HCT116 (cell line): Measurements from ENCODE around the gene DOLPP1. TPM values are rescaled to one million over a fixed set of nuclear protein-coding genes. Genes with fewer than 3 reads are reported as not detected.

ENCODE experiments used
- ATAC-seq: fragments of 200-7000 bp; cut with Tn5 transposase; 2 replicates; pipeline ENCODE4 v1.9.1; 2020; ENCODE audit warnings: mild to moderate bottlenecking, moderate library complexity
- BruUV-seq: library from RNA; stranded (reverse); fragments of 400-500 nt; replicated peaks from 2 replicates; lab custom pipeline; 2021; lab: Mats Ljungman, UMichigan
- CTCF ChIA-PET: fragments of 300-600 bp; sonication (Branson Sonifier 250); formaldehyde crosslinking; loops from one replicate; lab custom pipeline; 2021; ENCODE audit warnings: antibody characterized with exemption; lab: Charles Lee
- POLR2A ChIA-PET: fragments of 300-600, 350-600 bp; sonication (Branson Sonifier 250); formaldehyde crosslinking; loops from one replicate; lab custom pipeline; 2021; ENCODE audit warnings: antibody characterized with exemption; lab: Charles Lee
- RAD21 ChIA-PET, 2 experiments: fragments of 300-600 bp; sonication (Branson Sonifier 250); formaldehyde crosslinking; loops; one replicate each; lab custom pipeline; 2023; ENCODE audit warnings: low total read pairs in 2 of 2; ENCODE audit not compliant: uncharacterized antibody in 2 of 2, unreplicated experiment in 2 of 2, low non-redundant PET in 1 of 2; lab: Charles Lee
- DNase-seq: peaks from one replicate; pipeline ENCODE4 v3.0.0-alpha.2; 2010; ENCODE audit warnings: low read depth, low spot score
- H2AFZ ChIP-seq: fragments of 200-600 bp; shearing (Covaris generic), sonication (generic); 2 replicates; pipeline ENCODE4 v1.6.1; 2017; ENCODE audit warnings: low read depth, mixed run types, mixed read lengths, antibody characterized with exemption, low read length; ENCODE audit not compliant: poor library complexity, severe bottlenecking
- H3K27ac ChIP-seq: 2 replicates; pipeline ENCODE4 v1.5.1; 2012; ENCODE audit warnings: low read depth, low read length
- H3K27me3 ChIP-seq: fragments of 200-600 bp; sonication (generic); 2 replicates; pipeline ENCODE4 v1.6.1; 2016; ENCODE audit warnings: mixed run types, low read length, mixed read lengths; ENCODE audit not compliant: insufficient read depth
- H3K36me3 ChIP-seq, 2 experiments: fragments of 200-500 bp in 1 of 2; fragments of 200-600 bp in 1 of 2; sonication (Bioruptor generic) in 1 of 2; sonication (generic) in 1 of 2; 2 replicates each; pipeline versions ENCODE4 v1.5.1 to v1.6.1; 2014 to 2016; ENCODE audit warnings: low read length in 2 of 2, inconsistent platforms in 1 of 2, mixed read lengths in 1 of 2, mixed run types in 1 of 2; ENCODE audit not compliant: insufficient read depth in 2 of 2, control insufficient read depth in 1 of 2
- H3K4me1 ChIP-seq, 2 experiments: fragments of 200-600 bp in 1 of 2; sonication (generic) in 1 of 2; 2 replicates each; pipeline versions ENCODE4 v1.5.1 to v1.6.1; 2012 to 2017; ENCODE audit warnings: low read length in 2 of 2, inconsistent platforms in 1 of 2, mild to moderate bottlenecking in 1 of 2, mixed read lengths in 1 of 2, mixed run types in 1 of 2, moderate library complexity in 1 of 2; ENCODE audit not compliant: insufficient read depth in 2 of 2, control insufficient read depth in 1 of 2
- H3K4me2 ChIP-seq: fragments of 200-600 bp; sonication (generic); 2 replicates; pipeline ENCODE4 v1.6.1; 2017; ENCODE audit warnings: mixed run types, low read length, mixed read lengths
- H3K4me3 ChIP-seq, 2 experiments: fragments of 200-600 bp in 1 of 2; sonication (generic) in 1 of 2; replicated peaks in 1 of 2; 2 replicates each; pipeline ENCODE4 v1.5.1; 2011 to 2016; ENCODE audit warnings: low read length in 2 of 2, control low read depth in 1 of 2, low read depth in 1 of 2, mild to moderate bottlenecking in 1 of 2, mixed read lengths in 1 of 2, mixed run types in 1 of 2
- H3K79me2 ChIP-seq: fragments of 200-600 bp; sonication (generic); 2 replicates; pipeline ENCODE4 v1.6.1; 2017; ENCODE audit warnings: mild to moderate bottlenecking, mixed run types, low read length, moderate library complexity, mixed read lengths; ENCODE audit not compliant: insufficient read depth
- H3K9ac ChIP-seq: fragments of 200-600 bp; sonication (generic); 2 replicates; pipeline ENCODE4 v1.6.1; 2016; ENCODE audit warnings: low read length, mixed read lengths
- H3K9me2 ChIP-seq: fragments of 200-600 bp; sonication (generic), shearing (Covaris generic); 2 replicates; pipeline ENCODE4 v1.6.1; 2017; ENCODE audit warnings: mixed run types, mild to moderate bottlenecking, moderate library complexity; ENCODE audit not compliant: insufficient read depth
- H3K9me3 ChIP-seq, 2 experiments: fragments of 200-500 bp in 1 of 2; fragments of 200-600 bp in 1 of 2; sonication (Bioruptor generic) in 1 of 2; sonication (generic) in 1 of 2; 2 replicates each; pipeline ENCODE4 v1.6.1; 2014 to 2017; ENCODE audit warnings: low read length in 2 of 2, mixed read lengths in 2 of 2, inconsistent platforms in 1 of 2, low read depth in 1 of 2, mild to moderate bottlenecking in 1 of 2, mixed run types in 1 of 2, moderate library complexity in 1 of 2; ENCODE audit not compliant: control insufficient read depth in 1 of 2, insufficient read depth in 1 of 2
- H4K20me1 ChIP-seq: fragments of 200-600 bp; sonication (generic), shearing (Covaris generic); 2 replicates; pipeline ENCODE4 v1.6.1; 2017; ENCODE audit warnings: mixed run types, mild to moderate bottlenecking, moderate library complexity; ENCODE audit not compliant: insufficient read depth
- CBX3 ChIP-seq: IDR thresholded peaks from 2 replicates; pipeline ENCODE4 v1.6.1; 2012; ENCODE audit warnings: low read depth
- CEBPB ChIP-seq: IDR thresholded peaks from 2 replicates; pipeline ENCODE4 v1.6.1; 2012; ENCODE audit warnings: low read depth
- EGR1 ChIP-seq: IDR thresholded peaks from 2 replicates; pipeline ENCODE4 v1.6.1; 2012; ENCODE audit warnings: low read depth
- EZH2 ChIP-seq: fragments of 200-600 bp; sonication (generic); IDR thresholded peaks from 2 replicates; pipeline ENCODE4 v1.6.1; 2017; ENCODE audit warnings: antibody characterized with exemption, mixed run types
- FOSL1 ChIP-seq: IDR thresholded peaks from 2 replicates; pipeline ENCODE4 v1.6.1; 2012; ENCODE audit warnings: low read depth
- JUND ChIP-seq: IDR thresholded peaks from 2 replicates; pipeline ENCODE4 v1.6.1; 2012
- POLR2A ChIP-seq: IDR thresholded peaks from 2 replicates; pipeline ENCODE4 v1.7.0; 2011; ENCODE audit warnings: borderline replicate concordance; ENCODE audit not compliant: insufficient read depth, insufficient read length; ENCODE audit errors: extremely low read depth
- RAD21 ChIP-seq: IDR thresholded peaks from 2 replicates; pipeline ENCODE4 v1.6.1; 2012; ENCODE audit warnings: low read depth, mild to moderate bottlenecking
- YY1 ChIP-seq: IDR thresholded peaks from 2 replicates; pipeline ENCODE4 v1.6.1; 2011; ENCODE audit warnings: low read length, low read depth, moderate library complexity, mild to moderate bottlenecking; ENCODE audit not compliant: insufficient replicate concordance; ENCODE audit errors: extremely low read depth
- ZNF274 ChIP-seq: fragments of 200-500 bp; sonication (Bioruptor generic); IDR thresholded peaks from 2 replicates; pipeline ENCODE4 v1.6.1; 2014; ENCODE audit warnings: mild to moderate bottlenecking, low read depth, low read length, inconsistent platforms
- intact Hi-C: fragments of 100-400 bp; cut with micrococcal nuclease; formaldehyde crosslinking; loops from 2 replicates; pipeline ENCODE4 v1.10.0; 2022
- total RNA-seq: library from RNA; stranded (reverse); gene quantifications from one replicate; pipeline ENCODE4 v1.2.1, GENCODE V29; 2021; ENCODE audit not compliant: unreplicated experiment
- TF ChIP-seq, protein P1 (sequence below), 3 experiments: fragments of 200-600 bp in 1 of 3; sonication (generic) in 1 of 3; IDR thresholded peaks in 2 of 3; conservative IDR thresholded peaks in 1 of 3; 2 replicates each; pipeline ENCODE4 v1.5.1; 2012 to 2017; ENCODE audit warnings: low read depth in 2 of 3, low read length in 2 of 3, antibody characterized with exemption in 1 of 3, borderline replicate concordance in 1 of 3, control low read depth in 1 of 3, mild to moderate bottlenecking in 1 of 3, mixed read lengths in 1 of 3, mixed run types in 1 of 3, moderate library complexity in 1 of 3; ENCODE audit not compliant: insufficient read depth in 1 of 3
- TF ChIP-seq, protein P2 (sequence below): IDR thresholded peaks from 2 replicates; pipeline ENCODE4 v1.6.1; 2012

DOLPP1 gene
- total RNA-seq, 1 experiment from 2014 or later: 17.4 TPM

DNA sequence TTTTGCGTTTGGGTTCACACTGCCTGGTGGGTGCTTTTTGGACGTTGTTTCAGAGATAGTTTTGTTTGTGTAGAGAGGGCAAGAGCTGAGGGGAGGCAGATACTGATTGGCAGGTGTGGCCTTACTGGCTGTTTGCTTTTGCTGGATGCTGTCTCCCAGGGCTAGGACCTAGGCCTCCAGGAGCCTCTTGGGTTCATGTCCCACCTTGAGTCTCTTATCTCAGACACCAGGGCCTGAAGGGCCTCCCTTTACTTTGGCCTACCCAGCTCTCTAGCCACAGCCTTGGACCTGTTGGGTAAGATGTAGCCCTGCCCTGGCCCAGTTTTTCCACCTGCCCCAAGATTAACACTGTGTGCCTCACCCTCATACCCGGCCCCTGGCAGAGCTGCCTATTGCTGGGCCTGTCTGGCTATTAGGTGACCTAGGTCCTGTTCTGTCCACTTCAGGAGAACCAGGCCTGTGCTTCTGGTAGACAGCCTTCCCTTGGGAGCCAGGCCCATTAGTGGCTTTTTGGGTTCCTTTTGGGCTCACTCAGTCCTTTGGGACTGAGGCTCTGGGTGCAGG lies 43.7 kb downstream of the DOLPP1 start (continued):
- TF ChIP-seq, protein P1, sequence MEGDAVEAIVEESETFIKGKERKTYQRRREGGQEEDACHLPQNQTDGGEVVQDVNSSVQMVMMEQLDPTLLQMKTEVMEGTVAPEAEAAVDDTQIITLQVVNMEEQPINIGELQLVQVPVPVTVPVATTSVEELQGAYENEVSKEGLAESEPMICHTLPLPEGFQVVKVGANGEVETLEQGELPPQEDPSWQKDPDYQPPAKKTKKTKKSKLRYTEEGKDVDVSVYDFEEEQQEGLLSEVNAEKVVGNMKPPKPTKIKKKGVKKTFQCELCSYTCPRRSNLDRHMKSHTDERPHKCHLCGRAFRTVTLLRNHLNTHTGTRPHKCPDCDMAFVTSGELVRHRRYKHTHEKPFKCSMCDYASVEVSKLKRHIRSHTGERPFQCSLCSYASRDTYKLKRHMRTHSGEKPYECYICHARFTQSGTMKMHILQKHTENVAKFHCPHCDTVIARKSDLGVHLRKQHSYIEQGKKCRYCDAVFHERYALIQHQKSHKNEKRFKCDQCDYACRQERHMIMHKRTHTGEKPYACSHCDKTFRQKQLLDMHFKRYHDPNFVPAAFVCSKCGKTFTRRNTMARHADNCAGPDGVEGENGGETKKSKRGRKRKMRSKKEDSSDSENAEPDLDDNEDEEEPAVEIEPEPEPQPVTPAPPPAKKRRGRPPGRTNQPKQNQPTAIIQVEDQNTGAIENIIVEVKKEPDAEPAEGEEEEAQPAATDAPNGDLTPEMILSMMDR (IDR thresholded peaks at IDR 0.05 in 2 of 3, conservative IDR thresholded peaks at IDR 0.05 in 1 of 3; ENCODE audit: borderline replicate concordance in 1 of 3, insufficient read depth in 1 of 3, low read depth in 2 of 3, low read length in 2 of 3): no peak
- TF ChIP-seq EGR1: no peak
- no peak for TF ChIP-seq RAD21
- TF ChIP-seq YY1: no peak
- no peak for TF ChIP-seq EZH2
- TF ChIP-seq, protein P2, sequence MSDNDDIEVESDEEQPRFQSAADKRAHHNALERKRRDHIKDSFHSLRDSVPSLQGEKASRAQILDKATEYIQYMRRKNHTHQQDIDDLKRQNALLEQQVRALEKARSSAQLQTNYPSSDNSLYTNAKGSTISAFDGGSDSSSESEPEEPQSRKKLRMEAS: no peak
- TF ChIP-seq CBX3: no peak
- no peak for TF ChIP-seq POLR2A

DNA sequence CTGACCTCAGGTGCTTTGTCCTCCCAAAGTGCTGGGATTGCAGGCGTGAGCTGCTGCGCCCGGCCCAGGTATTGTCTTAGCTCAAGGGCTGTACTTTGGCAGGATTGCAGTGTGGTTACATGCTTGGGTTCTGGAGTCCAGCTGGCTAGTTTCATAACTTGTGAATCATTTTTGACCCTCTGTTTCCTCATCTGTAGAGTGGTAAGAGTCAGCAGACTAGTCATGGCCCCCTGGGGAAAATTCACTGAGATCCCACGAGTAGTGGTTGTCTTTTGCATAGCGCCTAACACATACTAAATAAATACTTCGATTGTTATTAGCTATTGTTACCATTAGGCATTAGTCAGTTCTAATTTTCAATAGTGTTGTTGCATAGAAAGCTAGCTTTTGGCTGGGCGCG lies 44.6 kb downstream of the DOLPP1 start:
- Histone ChIP-seq H3K36me3 (peaks cover 11 to 44% of the 10 kb centered on the region in 2 experiments; a peak in 3 of 4 replicates), H3K9me2 (no peaks in the 10 kb centered on the region), H3K9me3 (no peaks in the 10 kb centered on the region), H3K27me3 (no peaks in the 10 kb centered on the region), H3K9ac (no peak overlapping the region), H3K4me3 (no peak overlapping the region), H3K79me2 (peaks cover 29% of the 10 kb centered on the region; the same call in 1 of the 2 replicates), H3K4me1 (peaks cover 3 to 17% of the 10 kb centered on the region in 2 experiments; a peak in 3 of 4 replicates), H4K20me1 (no peaks in the 10 kb centered on the region), H3K4me2 (peak overlapping the region; percentile 48), H2AFZ (no peak overlapping the region), H3K27ac (no peak overlapping the region)
- TF ChIP-seq ZNF274 (no peak), FOSL1 (peak; percentile 39; the same call in 1 of the 2 replicates), JUND (peak; percentile 44; the same call in 1 of the 2 replicates), CEBPB (peak; percentile 72)
- TF ChIP-seq, protein P2: no peak
- ATAC-seq (peak; percentile 63; the same call in 1 of the 2 replicates), DNase-seq (peak; percentile 46)
- intact Hi-C loops: no loop called here
- POLR2A ChIA-PET: no interaction called here
- CTCF ChIA-PET: interaction anchor here (0.6 to 2.2 kb wide), 5 partner anchors 15 to 500 kb away, joined by 3 to 10 read pairs (median 6); partner anchors contain the start of gene NTMT1
- BruUV-seq: no TSS peak
- RAD21 ChIA-PET: no interaction called here
